GM06990 (cell line): Measurements from ENCODE around the gene RPL26.

Experiments used
- DNase-seq: peaks from one replicate; pipeline ENCODE4 v3.0.0-alpha.2; 2011; ENCODE audit not compliant: insufficient read length; ENCODE audit errors: extremely low read depth
- H3K27me3 ChIP-seq: replicated peaks from 2 replicates; pipeline ENCODE4 v1.6.0; 2011; ENCODE audit warnings: low read length; ENCODE audit not compliant: control insufficient read depth, insufficient read depth
- H3K36me3 ChIP-seq: 2 replicates; pipeline ENCODE4 v1.5.1; 2011; ENCODE audit warnings: low read length; ENCODE audit not compliant: control insufficient read depth, insufficient read depth
- H3K4me3 ChIP-seq: replicated peaks from 2 replicates; pipeline ENCODE4 v1.5.1; 2011; ENCODE audit warnings: low read depth, mild to moderate bottlenecking, control low read depth, low read length
- CTCF ChIP-seq: IDR thresholded peaks from 2 replicates; pipeline ENCODE4 v1.5.1; 2011; ENCODE audit warnings: low read length, control low read depth, mild to moderate bottlenecking, inconsistent platforms; ENCODE audit not compliant: insufficient read depth, poor library complexity, severe bottlenecking

The RPL26 gene

GRCh38 chr17:8420041-8420934 lies 37.3 kb upstream of the RPL26 start:
- Histone ChIP-seq H3K27me3 (no peaks in the 10 kb centered on the region; the same call in 1 of the 2 replicates), H3K36me3 (no peaks in the 10 kb centered on the region), H3K4me3 (no peak overlapping the region)
- DNase-seq, result no peak
- no peak for TF ChIP-seq CTCF

- Histone ChIP-seq H3K4me3 (no peak overlapping the region), H3K27me3 (no peaks in the 10 kb centered on the region; the same call in 1 of the 2 replicates), H3K36me3 (no peaks in the 10 kb centered on the region)
- DNase-seq, result no peak
- no peak for TF ChIP-seq CTCF
These were observed 36.3 kb upstream of the RPL26 start for GRCh38 chr17:8419305-8419704.

DNA sequence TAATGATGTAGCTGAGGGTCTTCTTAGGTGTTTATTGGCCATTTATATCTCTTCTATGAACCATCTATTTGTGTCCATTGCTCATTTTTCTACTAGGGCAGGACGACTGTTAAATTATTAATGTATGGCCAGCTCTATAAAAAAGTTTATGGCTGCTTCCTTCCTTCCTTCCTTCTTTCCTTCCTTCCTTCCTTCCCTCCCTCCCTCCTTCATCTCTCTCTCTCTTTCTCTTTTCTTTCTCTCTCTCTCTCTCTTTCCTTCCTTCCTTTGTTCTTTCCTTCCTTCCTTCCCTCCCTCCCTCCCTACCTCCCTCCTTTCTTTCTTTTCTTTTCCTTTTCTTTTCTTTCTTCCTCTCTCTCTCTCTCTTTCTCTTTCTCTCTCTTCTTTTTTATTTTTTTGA lies 35.5 kb upstream of the RPL26 start:
- Histone ChIP-seq H3K27me3 (no peaks in the 10 kb centered on the region; the same call in 1 of the 2 replicates), H3K4me3 (no peak overlapping the region), H3K36me3 (no peaks in the 10 kb centered on the region)
- no peak for TF ChIP-seq CTCF
- DNase-seq, result no peak

- H3K36me3 ChIP-seq, result no peaks in the 10 kb centered on the region
- no peak for TF ChIP-seq CTCF
- no peaks in the 10 kb centered on the region; the same call in 1 of the 2 replicates for H3K27me3 ChIP-seq
- no peak overlapping the region for H3K4me3 ChIP-seq
- DNase-seq, result no peak
These were observed 34.8 kb upstream of the RPL26 start for GRCh38 chr17:8417806-8418205.

DNA sequence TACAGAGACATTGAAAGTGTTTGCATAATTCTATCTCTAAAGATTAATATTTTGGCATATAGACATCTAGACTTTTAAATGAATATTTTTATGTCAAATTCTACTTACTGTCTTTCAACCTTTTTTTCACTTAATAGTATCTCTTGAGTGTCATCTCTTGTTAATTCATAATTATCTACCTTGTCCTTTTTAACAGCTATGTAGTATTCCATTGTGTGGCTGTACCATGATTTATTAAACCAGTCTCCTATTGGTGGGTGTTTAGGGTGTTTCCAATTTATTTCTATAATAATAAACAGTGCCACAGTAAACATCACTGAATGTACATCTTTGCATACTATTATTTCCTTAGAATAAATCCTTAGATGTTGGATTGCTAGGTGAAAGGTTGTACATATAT lies 30.9 kb upstream of the RPL26 start:
- TF ChIP-seq CTCF, result no peak
- no peak overlapping the region for H3K4me3 ChIP-seq
- H3K27me3 ChIP-seq, result no peaks in the 10 kb centered on the region
- H3K36me3 ChIP-seq, result no peaks in the 10 kb centered on the region
- no peak for DNase-seq
